ENCODE results near the gene ACACB. TPM values are rescaled to one million over a fixed set of nuclear protein-coding genes. Genes with fewer than 3 reads are reported as not detected.

Gene ACACB
- total RNA-seq, 1 donor from 2014 or later = 5.9 TPM

DNA sequence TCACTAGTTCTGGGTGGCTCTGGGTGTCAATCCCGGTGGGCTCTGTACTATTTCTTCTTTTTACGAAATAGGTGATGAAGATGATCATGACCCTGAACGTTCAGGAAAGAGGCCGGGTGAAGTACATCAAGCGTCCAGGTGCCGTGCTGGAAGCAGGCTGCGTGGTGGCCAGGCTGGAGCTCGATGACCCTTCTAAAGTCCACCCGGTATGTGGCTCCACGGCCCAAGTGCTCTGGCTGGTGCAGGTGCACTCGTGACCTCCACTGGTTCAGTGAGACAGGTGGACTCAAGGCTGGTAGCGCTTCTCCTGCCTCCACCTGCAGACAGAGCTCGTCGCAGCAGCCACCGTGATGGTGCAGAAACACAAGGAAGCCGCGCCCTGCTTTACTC lies 85.1 kb downstream of the ACACB start:
- DNase-seq (ENCODE audit: low spot score) = no peak
- Mint-ChIP-seq H3K9me3 (ENCODE audit: low read depth) (peaks cover 3% of the 10 kb centered on the region), H3K36me3 (ENCODE audit: low read depth) (peaks cover 6% of the 10 kb centered on the region), H3K27ac (ENCODE audit: unreplicated experiment) (no peak overlapping the region), H3K27me3 (ENCODE audit: low read depth) (no peaks in the 10 kb centered on the region), H3K4me1 (ENCODE audit: low read depth) (no peaks in the 10 kb centered on the region), H3K4me3 (ENCODE audit: unreplicated experiment) (no peak overlapping the region)
- TF ChIP-seq, protein P1, sequence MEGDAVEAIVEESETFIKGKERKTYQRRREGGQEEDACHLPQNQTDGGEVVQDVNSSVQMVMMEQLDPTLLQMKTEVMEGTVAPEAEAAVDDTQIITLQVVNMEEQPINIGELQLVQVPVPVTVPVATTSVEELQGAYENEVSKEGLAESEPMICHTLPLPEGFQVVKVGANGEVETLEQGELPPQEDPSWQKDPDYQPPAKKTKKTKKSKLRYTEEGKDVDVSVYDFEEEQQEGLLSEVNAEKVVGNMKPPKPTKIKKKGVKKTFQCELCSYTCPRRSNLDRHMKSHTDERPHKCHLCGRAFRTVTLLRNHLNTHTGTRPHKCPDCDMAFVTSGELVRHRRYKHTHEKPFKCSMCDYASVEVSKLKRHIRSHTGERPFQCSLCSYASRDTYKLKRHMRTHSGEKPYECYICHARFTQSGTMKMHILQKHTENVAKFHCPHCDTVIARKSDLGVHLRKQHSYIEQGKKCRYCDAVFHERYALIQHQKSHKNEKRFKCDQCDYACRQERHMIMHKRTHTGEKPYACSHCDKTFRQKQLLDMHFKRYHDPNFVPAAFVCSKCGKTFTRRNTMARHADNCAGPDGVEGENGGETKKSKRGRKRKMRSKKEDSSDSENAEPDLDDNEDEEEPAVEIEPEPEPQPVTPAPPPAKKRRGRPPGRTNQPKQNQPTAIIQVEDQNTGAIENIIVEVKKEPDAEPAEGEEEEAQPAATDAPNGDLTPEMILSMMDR (IDR thresholded peaks at IDR 0.05) = no peak

GRCh38 chr12:109202770-109203169 lies 86.4 kb downstream of the ACACB start:
- no peaks in the 10 kb centered on the region for H3K4me1 Mint-ChIP-seq (ENCODE audit: low read depth)
- TF ChIP-seq, protein P1 (IDR thresholded peaks at IDR 0.05) = no peak

DNA sequence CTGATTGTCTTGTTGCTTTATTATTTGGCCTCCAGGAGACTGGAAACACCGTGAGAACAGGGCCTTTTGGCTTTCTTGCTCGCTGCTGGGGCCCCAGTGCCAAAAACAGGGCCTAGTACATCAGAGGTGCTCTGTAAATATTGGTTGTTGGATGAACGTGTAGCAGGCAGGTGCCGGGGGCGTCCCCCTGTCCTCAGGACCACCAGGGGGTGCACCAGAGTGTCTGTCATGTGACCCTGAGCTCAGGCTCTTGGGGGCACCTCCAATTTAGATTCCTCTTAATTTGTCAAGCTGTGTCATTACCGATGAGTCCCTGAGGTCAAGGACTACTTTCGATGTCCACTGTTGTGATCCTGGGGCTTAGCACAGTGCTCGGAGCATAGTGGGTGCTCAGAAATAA lies 87.1 kb downstream of the ACACB start:
- Mint-ChIP-seq H3K9me3 (ENCODE audit: low read depth) (peaks cover 3% of the 10 kb centered on the region), H3K4me1 (ENCODE audit: low read depth) (no peaks in the 10 kb centered on the region)
- TF ChIP-seq, protein P1 (IDR thresholded peaks at IDR 0.05) = no peak

More at GRCh38 chr12:109202770-109203169, 86.4 kb downstream of the ACACB start:
- Mint-ChIP-seq H3K27ac (ENCODE audit: unreplicated experiment) (no peak overlapping the region), H3K4me3 (ENCODE audit: unreplicated experiment) (no peak overlapping the region), H3K36me3 (ENCODE audit: low read depth) (peaks cover 6% of the 10 kb centered on the region), H3K27me3 (ENCODE audit: low read depth) (no peaks in the 10 kb centered on the region), H3K9me3 (ENCODE audit: low read depth) (peaks cover 3% of the 10 kb centered on the region)
- DNase-seq (ENCODE audit: low spot score) = no peak

GRCh38 chr12:109209082-109209481 lies 92.7 kb downstream of the ACACB start:
- no peaks in the 10 kb centered on the region for H3K27me3 Mint-ChIP-seq (ENCODE audit: low read depth)
- no peaks in the 10 kb centered on the region for H3K4me1 Mint-ChIP-seq (ENCODE audit: low read depth)
- TF ChIP-seq, protein P1 (IDR thresholded peaks at IDR 0.05) = no peak
- H3K9me3 Mint-ChIP-seq (ENCODE audit: low read depth) = no peaks in the 10 kb centered on the region
- H3K27ac Mint-ChIP-seq (ENCODE audit: unreplicated experiment) = no peak overlapping the region
- no peak for DNase-seq (ENCODE audit: low spot score)
- H3K4me3 Mint-ChIP-seq (ENCODE audit: unreplicated experiment) = no peak overlapping the region
- H3K36me3 Mint-ChIP-seq (ENCODE audit: low read depth) = no peaks in the 10 kb centered on the region

More for the DNA sequence above, 87.1 kb downstream of the ACACB start:
- H3K36me3 Mint-ChIP-seq (ENCODE audit: low read depth) = peaks cover 6% of the 10 kb centered on the region
- no peak for DNase-seq (ENCODE audit: low spot score)
- no peak overlapping the region for H3K4me3 Mint-ChIP-seq (ENCODE audit: unreplicated experiment)
- H3K27me3 Mint-ChIP-seq (ENCODE audit: low read depth) = no peaks in the 10 kb centered on the region
- no peak overlapping the region for H3K27ac Mint-ChIP-seq (ENCODE audit: unreplicated experiment)

DNA sequence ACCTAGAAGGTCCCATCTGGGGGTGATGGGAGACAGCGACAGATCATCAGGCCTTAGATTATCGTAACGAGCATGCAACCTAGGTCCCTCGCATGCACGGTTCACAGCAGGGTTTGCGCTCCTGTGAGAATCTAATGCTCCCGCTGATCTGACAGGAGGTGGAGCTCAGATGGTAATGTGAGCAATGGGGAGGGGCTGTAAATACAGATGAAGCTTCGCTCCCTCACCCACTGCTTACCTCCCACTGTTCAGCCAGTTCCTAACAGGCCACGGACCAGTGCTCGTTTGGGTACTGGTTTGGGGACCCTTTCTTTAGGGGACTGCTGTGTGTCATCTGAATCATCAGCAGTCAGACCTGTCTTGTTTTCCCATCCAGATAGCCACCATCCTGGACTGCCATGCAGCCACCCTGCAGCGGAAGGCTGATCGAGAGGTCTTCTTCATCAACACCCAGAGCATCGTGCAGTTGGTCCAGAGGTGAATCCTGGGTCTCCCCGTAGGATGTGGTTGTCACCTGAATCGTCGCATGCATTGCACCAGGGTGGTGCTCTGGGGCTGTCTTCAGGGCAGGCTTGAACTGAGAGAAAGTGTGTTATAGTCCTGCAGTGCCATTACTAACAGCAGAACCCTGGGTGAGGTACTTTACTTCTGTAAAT lies 96.2 kb downstream of the ACACB start:
- DNase-seq (ENCODE audit: low spot score) = no peak
- Mint-ChIP-seq H3K27me3 (ENCODE audit: low read depth) (no peaks in the 10 kb centered on the region), H3K36me3 (ENCODE audit: low read depth) (no peaks in the 10 kb centered on the region), H3K27ac (ENCODE audit: unreplicated experiment) (no peak overlapping the region), H3K4me1 (ENCODE audit: low read depth) (no peaks in the 10 kb centered on the region), H3K9me3 (ENCODE audit: low read depth) (no peaks in the 10 kb centered on the region), H3K4me3 (ENCODE audit: unreplicated experiment) (no peak overlapping the region)
- TF ChIP-seq, protein P1 (IDR thresholded peaks at IDR 0.05) = no peak
